ENCODE measurements around the gene RNF123.

DNA sequence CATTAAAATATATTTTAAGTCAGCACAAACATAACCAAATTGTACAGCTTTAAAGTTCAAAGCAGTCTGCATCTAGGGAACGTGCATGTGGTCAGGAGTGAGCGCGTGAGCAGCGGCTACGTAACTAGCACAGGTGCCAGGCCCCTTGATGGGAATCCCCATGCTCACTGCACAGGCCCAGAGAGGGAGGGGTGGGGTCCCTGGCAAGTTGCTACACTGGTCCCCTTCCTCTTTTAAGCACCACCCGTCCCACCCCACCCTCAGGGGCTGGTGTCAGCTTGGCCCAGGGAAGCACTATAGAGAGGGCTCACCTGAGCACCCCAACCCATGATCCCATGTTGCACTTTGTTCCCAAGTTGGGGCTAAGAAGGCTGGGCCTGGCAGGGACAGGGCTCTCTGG is 35.2 kb downstream of the RNF123 start:
- TF ChIP-seq, protein P1, sequence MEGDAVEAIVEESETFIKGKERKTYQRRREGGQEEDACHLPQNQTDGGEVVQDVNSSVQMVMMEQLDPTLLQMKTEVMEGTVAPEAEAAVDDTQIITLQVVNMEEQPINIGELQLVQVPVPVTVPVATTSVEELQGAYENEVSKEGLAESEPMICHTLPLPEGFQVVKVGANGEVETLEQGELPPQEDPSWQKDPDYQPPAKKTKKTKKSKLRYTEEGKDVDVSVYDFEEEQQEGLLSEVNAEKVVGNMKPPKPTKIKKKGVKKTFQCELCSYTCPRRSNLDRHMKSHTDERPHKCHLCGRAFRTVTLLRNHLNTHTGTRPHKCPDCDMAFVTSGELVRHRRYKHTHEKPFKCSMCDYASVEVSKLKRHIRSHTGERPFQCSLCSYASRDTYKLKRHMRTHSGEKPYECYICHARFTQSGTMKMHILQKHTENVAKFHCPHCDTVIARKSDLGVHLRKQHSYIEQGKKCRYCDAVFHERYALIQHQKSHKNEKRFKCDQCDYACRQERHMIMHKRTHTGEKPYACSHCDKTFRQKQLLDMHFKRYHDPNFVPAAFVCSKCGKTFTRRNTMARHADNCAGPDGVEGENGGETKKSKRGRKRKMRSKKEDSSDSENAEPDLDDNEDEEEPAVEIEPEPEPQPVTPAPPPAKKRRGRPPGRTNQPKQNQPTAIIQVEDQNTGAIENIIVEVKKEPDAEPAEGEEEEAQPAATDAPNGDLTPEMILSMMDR (IDR thresholded peaks at IDR 0.05): no peak
- TF ChIP-seq POLR2AphosphoS5 (IDR thresholded peaks at IDR 0.05) (no peak), POLR2A (IDR thresholded peaks at IDR 0.05) (no peak), EP300 (IDR thresholded peaks at IDR 0.05; ENCODE audit: low read depth) (no peak)

Measured in transverse colon (tissue), 4 donors.